ENCODE results near the gene TUBA4B.
"Not testable (repeated sequence)": the region's sequence is repeated elsewhere in the genome, so short reads cannot be mapped to it uniquely, and the experiment has no call there.

The TUBA4B gene

DNA sequence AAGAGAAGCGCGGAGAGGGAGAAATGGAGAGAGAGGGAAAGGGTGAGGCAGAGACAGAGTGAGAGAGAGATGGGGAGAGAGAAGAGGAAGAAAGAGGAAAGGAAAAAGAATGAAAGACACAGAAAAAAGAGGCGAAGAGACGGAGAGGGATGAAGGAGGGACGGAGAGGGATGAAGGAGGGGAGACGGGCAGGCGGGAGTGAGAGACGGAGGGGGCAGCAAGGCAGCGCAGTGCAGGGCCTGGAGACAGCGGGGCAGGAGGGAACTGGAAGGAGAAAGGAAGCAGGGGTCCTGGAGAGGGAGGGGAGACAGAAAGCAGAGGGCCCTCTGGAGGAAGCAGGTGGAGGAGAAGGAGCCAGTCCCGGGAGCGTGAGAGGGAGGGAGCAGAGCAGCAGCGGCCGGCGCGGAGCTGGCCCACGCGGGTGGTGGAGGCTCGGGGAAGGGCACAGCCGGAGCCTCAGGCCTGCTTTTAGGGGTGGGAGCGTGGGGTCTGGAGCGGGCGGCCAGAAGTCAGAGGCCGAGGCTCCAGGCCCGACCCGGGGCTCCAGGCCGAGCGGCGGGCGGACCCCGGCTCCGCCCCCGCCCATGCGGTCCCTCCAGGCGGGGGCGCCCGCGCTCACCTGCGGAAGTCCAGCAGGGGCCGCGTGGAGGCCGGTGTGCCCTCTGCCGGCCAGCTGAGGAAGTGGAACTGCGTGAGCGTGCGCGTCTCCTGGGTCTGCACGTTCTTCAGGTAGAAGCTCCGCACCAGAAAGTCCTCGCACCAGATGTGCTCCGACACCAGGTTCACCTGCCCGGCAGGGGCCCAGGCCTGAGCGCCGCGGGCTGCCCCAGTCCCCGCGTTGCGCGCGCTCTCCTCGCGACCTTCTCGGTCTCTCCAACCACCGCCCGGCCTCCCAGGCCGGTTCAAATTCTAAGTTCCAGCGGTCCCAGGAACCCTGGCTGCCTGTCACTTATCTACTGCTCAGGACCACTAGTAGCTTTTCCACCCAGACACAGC lies 41.6 kb downstream of the TUBA4B start:
- peak; percentile 94 for DNase-seq

DNA sequence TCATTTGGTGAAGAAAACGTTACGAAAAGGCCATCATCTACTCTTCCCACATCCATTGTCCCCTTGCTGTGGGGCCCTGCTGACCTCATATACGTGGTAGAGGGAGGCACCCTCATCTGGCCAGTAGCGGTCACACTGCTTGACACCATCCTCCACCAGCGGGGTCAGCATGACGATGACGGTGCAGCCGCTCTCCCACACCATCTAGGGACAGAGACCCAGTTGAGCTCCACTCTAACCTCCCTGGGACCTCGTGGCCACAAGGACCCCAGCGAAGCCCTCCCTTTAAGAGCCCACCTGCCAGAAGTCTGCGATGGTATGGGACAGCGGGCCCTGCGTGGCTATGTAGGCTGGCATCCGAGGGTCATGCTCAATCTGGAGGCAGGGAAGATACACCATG lies 43.1 kb downstream of the TUBA4B start:
- DNase-seq: peak; percentile 48

DNA sequence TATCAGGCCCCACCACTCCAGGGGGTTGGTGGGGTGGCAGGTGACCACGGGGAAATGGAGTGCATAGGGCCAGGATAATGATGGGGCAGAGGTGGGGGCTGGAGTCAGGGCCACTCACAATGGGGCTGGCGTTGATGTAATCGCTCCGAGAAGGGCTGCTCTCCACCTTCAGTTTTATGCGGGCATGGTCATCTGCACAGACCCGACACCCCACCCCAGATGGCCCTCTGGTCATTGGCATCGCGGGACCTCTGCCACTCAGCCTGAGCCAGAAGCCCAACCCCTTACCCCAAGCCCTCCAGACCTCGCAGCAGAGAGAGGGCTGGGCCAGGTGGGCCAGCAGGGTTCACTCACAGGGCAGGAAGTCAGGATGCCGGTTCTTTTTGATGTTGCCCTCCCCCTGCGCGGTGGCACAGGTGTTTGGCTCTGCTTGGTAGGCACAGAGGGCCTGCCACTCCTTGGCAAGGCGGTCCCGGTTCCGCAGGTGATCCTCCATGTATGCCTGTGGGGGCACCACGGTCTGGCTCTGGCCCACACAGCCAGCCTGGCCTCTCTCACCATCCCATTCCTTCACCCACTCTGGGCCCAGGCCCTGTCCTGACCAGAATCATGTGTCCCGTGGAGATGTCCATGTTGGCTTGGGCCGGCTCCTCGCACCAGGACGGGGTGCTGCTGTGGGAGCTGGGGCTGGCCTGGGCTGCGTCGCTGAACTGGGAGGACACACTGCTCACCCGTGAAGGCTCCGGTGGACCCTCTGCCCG lies 43.8 kb downstream of the TUBA4B start:
- DNase-seq: no peak

DNA sequence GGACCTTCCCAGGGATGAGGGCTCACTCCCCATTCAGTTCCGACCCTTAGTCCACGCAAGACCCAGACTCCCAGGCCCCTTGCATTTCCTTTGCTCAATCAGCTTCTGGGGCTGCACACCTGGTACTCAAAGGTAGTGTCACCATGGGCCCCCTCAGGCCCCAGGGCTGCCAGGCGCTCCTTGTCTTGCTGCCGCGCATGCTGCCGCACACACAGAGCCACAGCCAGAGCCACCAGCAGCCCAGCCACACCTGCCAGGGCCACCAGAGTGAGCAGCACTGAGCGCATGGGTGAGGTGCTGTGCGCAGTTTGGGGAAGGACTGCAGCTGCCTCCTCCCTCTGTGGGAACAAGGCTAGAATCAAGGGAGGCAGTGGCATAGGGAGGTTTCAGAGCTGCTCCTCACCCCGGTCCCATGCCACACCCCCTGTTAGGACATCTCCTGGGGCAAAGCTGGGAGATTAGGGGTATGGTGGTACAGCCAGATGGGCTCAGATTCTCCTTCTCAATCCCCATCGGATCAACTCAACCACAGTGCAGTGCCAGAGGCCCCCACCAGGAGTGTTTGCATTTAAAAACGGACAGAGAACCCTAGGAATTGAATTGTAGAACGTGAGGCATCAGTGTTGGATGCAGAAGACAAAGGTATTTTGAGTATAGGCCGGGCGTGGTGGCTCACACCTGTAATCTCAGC lies 44.9 kb downstream of the TUBA4B start:
- peak; percentile 50 for DNase-seq

DNA sequence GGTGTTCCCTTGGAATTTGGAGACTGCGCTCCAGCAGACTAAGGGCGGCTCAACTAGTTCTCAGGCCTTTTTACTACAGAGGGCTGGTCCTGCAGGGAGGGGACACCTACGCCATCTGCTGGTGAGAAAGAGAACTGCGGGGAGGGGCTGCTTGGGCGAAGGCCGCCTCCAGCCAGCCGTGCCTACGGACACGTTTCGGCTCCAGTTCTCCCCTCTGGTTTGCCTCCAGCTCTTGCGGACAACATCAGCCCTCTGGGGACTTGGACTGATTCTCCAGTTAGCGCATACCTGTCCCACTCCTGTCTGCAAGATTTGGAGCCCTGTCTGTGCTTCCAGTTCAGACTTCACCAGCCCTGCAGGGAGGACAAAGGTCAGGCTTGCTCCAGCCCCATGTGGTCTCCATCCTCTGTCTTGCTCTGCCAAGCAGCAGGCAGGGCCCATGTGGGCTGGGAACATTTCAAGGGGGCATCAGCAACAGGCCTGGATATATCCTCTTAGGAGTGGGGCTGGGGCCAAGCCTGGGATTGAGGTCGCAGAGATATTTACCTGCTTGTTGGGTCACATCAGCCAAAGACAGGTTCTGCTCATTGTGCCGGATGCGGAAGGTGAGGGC lies 45.8 kb downstream of the TUBA4B start:
- peak; percentile 99 for DNase-seq

DNA sequence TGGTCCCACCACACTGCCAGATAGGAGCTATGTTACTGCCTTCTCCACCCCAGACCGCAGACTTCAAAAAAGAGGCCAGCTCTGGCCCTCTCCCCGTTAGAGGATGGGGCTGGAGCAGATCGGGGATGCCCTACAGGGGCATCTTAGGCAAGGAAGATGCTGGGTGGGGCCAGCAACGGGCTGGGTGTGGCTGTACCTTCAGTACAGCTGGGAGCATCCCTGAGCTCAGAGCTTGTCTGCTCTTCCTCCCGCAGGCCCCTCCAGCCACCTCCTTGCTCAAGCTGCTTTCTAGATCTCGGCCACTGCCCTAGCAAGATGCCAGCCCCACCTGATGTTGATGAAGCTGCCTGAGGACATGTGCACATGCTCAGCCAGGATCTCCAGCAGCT lies 46.3 kb downstream of the TUBA4B start:
- peak; percentile 52 for DNase-seq

DNA sequence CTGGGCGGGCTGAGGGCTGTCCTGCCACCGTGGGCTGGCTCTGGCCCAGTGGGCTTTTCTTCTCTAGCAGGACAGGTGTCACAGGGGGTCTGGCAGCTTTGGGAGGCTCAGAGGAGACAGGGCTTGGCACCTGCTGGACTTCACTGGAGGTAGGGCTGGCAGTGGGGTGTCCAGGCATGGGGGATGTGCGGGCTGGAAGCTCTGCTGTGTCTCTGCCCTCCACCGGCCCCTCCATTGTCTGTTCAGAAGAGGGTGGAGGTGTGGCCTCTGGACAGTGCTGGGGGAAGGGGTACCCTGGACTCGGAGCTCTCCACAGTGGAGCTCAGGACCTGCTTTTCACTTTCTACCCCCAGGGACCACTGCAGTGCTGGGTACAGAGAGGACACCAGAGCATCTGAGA lies 47.0 kb downstream of the TUBA4B start:
- DNase-seq: peak; percentile 44

DNA sequence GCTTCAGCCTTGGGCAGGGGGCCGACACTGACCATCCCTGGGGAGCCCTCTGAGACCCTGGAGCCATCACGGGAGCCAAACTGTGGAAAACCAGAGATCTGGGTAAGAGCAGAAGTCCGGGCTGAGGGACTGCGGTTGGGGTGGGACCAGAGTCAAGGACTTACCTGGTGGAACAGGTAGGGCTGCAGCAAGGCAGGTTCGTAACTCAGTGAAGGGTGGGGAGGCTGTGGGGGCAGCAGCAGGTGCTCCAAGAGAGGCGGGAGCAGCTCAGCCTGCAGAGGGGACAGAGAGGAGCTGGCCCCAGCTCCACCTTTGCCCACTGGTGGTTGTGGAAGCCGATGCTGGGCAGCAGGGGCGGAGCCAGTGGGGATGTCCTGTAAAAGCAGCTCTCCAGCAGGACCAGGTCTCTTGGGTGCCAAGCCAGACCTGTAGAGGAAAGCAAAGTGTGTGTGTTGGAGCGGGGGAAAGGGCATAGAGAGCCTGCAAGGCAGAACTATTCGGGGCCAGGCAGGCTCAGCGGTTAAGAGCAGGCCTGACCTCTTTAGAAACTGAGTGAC lies 49.4 kb downstream of the TUBA4B start:
- DNase-seq: peak; percentile 40

DNA sequence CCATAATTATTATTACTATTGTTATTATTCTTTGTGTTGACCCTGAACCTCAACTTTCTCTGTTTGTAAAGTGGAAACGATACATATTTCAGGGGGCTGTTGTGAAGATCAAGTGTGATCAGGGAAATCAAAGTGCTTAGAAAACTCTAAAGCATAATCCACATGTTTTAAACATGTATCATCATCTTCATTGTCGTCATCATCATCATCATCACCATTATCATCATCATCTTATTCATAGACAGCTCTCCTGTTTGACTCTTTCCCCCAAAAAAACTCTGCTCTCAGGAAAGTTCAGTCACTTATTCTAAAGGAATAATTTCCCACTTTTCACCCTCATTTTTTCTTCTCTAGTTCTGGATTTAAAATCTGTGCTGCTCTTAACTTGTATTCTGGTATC lies 51.2 kb downstream of the TUBA4B start:
- DNase-seq: no peak

DNA sequence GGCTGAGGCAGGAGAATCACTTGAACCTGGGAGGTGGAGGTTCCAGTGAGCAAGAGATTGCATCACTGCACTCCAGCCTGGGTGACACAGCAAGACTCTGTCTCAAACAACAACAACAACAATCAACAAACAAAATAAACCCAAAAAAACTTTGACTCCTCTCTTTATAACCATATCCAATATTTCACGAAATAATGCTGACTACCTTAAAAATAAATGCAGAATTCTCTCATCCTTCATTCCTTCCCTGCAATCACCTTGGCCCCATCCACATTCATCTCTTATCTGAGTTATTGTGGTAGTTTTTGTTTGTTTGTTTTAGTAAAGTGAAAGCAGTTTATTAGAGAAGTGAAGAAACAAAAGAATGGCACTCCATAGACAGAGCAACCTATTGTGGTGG lies 53.0 kb downstream of the TUBA4B start:
- no peak for DNase-seq

DNA sequence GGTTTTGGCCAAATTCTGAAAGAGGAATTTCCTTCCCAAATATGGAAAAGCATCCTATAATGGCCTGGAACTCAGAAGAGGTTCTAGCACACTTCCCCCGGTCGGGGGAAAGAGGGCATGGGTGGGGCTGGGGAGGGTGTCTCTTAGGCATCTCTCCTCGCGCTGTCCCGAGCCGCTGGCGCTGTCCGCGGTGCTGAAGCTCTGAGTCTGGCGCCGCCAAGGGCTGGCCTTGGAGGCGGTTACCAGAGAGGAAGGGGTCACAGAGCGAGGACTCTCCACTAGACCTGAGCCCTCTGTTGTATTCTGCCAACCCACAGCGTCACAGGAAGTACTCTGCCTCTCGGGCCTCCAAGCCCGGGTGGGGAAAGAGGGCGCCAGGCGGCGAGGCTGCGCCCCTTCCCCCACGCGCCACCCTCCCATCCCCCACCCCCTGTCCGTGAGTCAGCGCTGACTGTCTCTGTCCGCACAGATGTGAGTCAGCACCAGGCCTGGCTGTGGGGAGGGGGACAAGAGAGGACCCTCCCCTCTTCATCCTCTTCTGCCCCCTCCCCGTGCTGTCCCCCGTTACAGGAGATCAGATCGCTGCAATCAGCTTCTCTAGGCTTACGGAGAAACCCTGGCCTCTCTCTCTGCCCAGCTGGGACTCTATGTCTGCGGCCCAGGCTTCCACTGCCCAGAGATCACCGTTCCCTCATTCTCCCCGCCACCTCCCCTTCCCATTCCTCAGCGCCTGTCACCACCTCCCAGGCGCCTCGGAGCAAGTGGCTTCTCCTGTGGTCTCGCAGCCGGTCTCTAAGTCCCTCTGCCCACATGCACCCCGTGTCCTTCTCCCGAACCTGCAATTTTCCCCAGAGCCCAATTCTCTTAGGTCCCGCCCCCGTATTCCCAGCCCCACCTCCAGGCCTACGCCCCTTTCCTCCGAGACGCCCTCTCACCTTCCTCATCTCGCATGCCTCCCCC lies 55.4 kb downstream of the TUBA4B start:
- DNase-seq: peak; percentile 90

DNA sequence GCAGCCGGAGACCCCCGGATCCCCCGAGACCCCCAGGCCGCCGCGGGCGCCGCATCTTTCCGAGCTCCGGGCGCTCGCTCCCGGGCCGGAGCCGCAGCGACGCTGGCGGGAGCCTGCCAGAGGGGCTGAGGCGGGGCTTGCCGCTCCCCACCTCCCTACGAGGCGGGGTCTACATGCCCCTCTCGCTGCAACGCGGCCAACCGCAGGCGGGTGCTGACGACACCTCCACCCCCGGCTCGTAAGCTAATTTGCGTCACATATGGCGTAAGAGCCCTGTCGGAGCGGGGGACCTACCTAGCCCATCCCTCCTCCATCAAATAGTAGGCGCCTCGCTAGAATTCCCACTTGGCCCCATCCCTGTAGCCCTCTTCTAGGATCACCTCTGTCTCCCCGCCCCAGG lies 56.2 kb downstream of the TUBA4B start, which contains the start of gene PTPRN:
Gene PTPRN (minus strand): TSS at position 124 of the 400 bp plus-strand sequence. CDS start 69 bp downstream, at position 55.
- DNase-seq: no peak

DNA sequence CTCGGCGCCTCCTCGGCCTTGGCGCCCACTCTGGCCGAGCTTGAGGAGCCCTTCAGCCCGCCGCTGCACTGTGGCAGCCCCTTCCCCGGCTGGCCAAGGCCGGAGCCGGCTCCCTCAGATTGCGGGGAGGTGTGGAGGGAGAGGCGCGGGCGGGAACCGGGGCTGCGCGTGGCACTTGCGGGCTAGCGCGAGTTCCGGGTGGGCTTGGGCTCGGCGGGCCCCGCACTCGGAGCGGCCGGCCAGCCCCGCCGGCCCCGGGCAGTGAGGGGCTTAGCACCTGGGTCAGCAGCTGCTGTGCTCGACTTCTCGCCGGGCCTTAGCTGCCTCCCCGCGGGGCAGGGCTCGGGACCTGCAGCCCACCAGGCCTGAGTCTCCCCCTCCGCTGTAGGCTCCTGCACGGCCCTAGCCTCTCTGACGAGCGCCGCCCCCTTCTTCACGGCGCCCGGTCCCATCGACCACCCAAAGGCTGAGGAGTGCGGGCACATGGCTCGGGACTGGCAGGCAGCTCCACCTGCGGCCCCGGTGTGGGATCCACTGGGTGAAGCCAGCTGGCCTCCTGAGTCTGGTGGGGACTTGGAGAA lies 59.7 kb downstream of the TUBA4B start:
- not testable (repeated sequence) for DNase-seq

DNA sequence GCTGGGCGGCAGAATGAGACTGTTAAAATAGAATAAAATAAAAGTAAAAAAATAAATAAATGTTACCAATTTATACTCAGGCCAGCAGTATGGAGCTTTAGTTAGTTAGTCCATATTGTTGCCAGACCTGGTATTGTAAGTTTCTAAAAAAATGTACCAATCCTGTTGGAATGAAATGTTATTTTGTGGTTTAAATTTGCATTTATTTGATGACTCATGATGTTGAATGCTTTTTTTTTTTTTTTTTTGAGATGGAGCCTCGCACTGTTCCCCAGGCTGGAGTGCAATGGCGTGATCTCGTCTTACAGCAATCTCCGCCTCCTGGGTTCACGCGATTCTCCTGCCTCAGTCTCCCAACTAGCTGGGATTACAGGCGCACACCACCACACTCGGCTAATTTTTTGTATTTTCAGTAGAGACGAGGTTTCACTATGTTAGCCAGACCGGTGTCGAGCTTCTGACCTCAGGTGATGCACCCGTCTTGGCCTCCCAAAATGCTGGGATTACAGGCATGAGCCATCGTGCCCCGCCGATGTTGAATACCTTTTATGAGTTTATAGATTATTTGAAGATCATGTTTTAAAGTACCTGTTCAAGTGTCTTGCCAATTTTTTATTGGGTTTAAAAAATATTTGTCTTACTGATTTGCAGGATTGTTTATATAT lies 61.9 kb downstream of the TUBA4B start:
- no peak for DNase-seq
